ENCODE data around the gene FERMT3.
A peak's percentile ranks its signal among the peaks of the same experiment; 100 is the strongest.

The FERMT3 gene

GRCh38 chr11:64233913-64234586 lies 27.5 kb downstream of the FERMT3 start, which contains the start of gene VEGFB:
VEGFB (plus strand) TSS chr11:64234584; CDS start chr11:64234834, 250 bp downstream.
- peak; percentile 54 for ATAC-seq

GRCh38 chr11:64234647-64235379 lies 28.3 kb downstream of the FERMT3 start:
- no peak for TF ChIP-seq GLIS3 (CRISPR knock-in tag; IDR thresholded peaks at IDR 0.05)
- no peak for TF ChIP-seq OSR1 (CRISPR knock-in tag; IDR thresholded peaks at IDR 0.05)
- no peak for TF ChIP-seq ZNF565 (CRISPR knock-in tag; conservative IDR thresholded peaks at IDR 0.05; ENCODE audit: low read depth)
- TF ChIP-seq POU6F1 (CRISPR knock-in tag; IDR thresholded peaks at IDR 0.05; ENCODE audit: borderline replicate concordance, low read depth): no peak
- no peak for TF ChIP-seq TOX (CRISPR knock-in tag; IDR thresholded peaks at IDR 0.05; ENCODE audit: borderline replicate concordance)
- TF ChIP-seq ISL1 (CRISPR knock-in tag; IDR thresholded peaks at IDR 0.05): no peak
- TF ChIP-seq CSRNP3 (CRISPR knock-in tag; IDR thresholded peaks at IDR 0.05): no peak
- TF ChIP-seq TCF4 (CRISPR knock-in tag; IDR thresholded peaks at IDR 0.05; ENCODE audit: borderline replicate concordance): no peak
- TF ChIP-seq CREB5 (CRISPR knock-in tag; IDR thresholded peaks at IDR 0.05; ENCODE audit: low read depth): no peak
- TF ChIP-seq ZC3H10 (CRISPR knock-in tag; IDR thresholded peaks at IDR 0.05): no peak
- peak; percentile 41 for ATAC-seq

More at GRCh38 chr11:64233913-64234586, 27.5 kb downstream of the FERMT3 start, which contains the start of gene VEGFB:
- TF ChIP-seq ZNF565 (CRISPR knock-in tag; conservative IDR thresholded peaks at IDR 0.05; ENCODE audit: low read depth) (no peak), TOX (CRISPR knock-in tag; IDR thresholded peaks at IDR 0.05; ENCODE audit: borderline replicate concordance) (no peak), PPARA (CRISPR knock-in tag; IDR thresholded peaks at IDR 0.05; ENCODE audit: borderline replicate concordance) (no peak), ESRRG (CRISPR knock-in tag; IDR thresholded peaks at IDR 0.05) (no peak), ARNTL (CRISPR knock-in tag; IDR thresholded peaks at IDR 0.05; ENCODE audit: borderline replicate concordance, low read depth) (no peak), ZC3H10 (CRISPR knock-in tag; IDR thresholded peaks at IDR 0.05) (no peak), RARB (CRISPR knock-in tag; IDR thresholded peaks at IDR 0.05) (no peak), TSHZ2 (CRISPR knock-in tag; IDR thresholded peaks at IDR 0.05) (no peak), TCF4 (CRISPR knock-in tag; IDR thresholded peaks at IDR 0.05; ENCODE audit: borderline replicate concordance) (no peak), CSDC2 (CRISPR knock-in tag; IDR thresholded peaks at IDR 0.05) (no peak)

GRCh38 chr11:64235437-64236161 lies 29.1 kb downstream of the FERMT3 start:
- ATAC-seq: no peak
- TF ChIP-seq ZC3H10 (CRISPR knock-in tag; IDR thresholded peaks at IDR 0.05): no peak
- TF ChIP-seq RARB (CRISPR knock-in tag; IDR thresholded peaks at IDR 0.05): no peak
- TF ChIP-seq ZFP30 (CRISPR knock-in tag; IDR thresholded peaks at IDR 0.05): no peak
- no peak for TF ChIP-seq PPARA (CRISPR knock-in tag; IDR thresholded peaks at IDR 0.05; ENCODE audit: borderline replicate concordance)
- no peak for TF ChIP-seq ISL1 (CRISPR knock-in tag; IDR thresholded peaks at IDR 0.05)
- TF ChIP-seq CSRNP3 (CRISPR knock-in tag; IDR thresholded peaks at IDR 0.05): no peak
- no peak for TF ChIP-seq BACH2 (CRISPR knock-in tag; IDR thresholded peaks at IDR 0.05; ENCODE audit: borderline replicate concordance)
- no peak for TF ChIP-seq TSHZ2 (CRISPR knock-in tag; IDR thresholded peaks at IDR 0.05)
- no peak for TF ChIP-seq OSR1 (CRISPR knock-in tag; IDR thresholded peaks at IDR 0.05)
- no peak for TF ChIP-seq ZNF565 (CRISPR knock-in tag; conservative IDR thresholded peaks at IDR 0.05; ENCODE audit: low read depth)
- TF ChIP-seq ARNTL (CRISPR knock-in tag; IDR thresholded peaks at IDR 0.05; ENCODE audit: borderline replicate concordance, low read depth): no peak
- TF ChIP-seq ZNF70 (CRISPR knock-in tag; IDR thresholded peaks at IDR 0.05): no peak
- no peak for TF ChIP-seq ZFP3 (CRISPR knock-in tag; IDR thresholded peaks at IDR 0.05)
- TF ChIP-seq GLIS3 (CRISPR knock-in tag; IDR thresholded peaks at IDR 0.05): no peak
- no peak for TF ChIP-seq TCF4 (CRISPR knock-in tag; IDR thresholded peaks at IDR 0.05; ENCODE audit: borderline replicate concordance)
- TF ChIP-seq ESRRG (CRISPR knock-in tag; IDR thresholded peaks at IDR 0.05): no peak
